DOHH2 (cell line): Measurements from ENCODE around the gene GJB2.

Experiments used
- H3F3A ChIP-seq: fragments of 200-600 bp; sonication (generic), shearing (Covaris generic); 2 replicates; pipeline ENCODE4 v1.6.0; 2016; ENCODE audit warnings: antibody characterized with exemption, mild to moderate bottlenecking; ENCODE audit not compliant: control insufficient read depth, insufficient read depth
- H3K27ac ChIP-seq: fragments of 200-600 bp; sonication (generic); 2 replicates; pipeline ENCODE4 v1.5.1; 2014; ENCODE audit warnings: low read depth, mild to moderate bottlenecking, low read length, moderate library complexity
- H3K27me3 ChIP-seq: fragments of 200-600 bp; sonication (generic); 2 replicates; pipeline ENCODE4 v1.6.1; 2014; ENCODE audit warnings: mild to moderate bottlenecking, low read length, mixed read lengths; ENCODE audit not compliant: control insufficient read depth
- H3K36me3 ChIP-seq: fragments of 200-600 bp; sonication (generic); 2 replicates; pipeline ENCODE4 v1.6.1; 2014; ENCODE audit warnings: mild to moderate bottlenecking, low read length, moderate library complexity, mixed read lengths; ENCODE audit not compliant: control insufficient read depth
- H3K4me1 ChIP-seq: fragments of 200-600 bp; sonication (generic); 2 replicates; pipeline ENCODE4 v1.6.1; 2014; ENCODE audit warnings: mild to moderate bottlenecking, low read length, mixed read lengths; ENCODE audit not compliant: control insufficient read depth
- H3K4me2 ChIP-seq: fragments of 200-600 bp; sonication (generic); 2 replicates; pipeline ENCODE4 v1.6.0; 2014; ENCODE audit warnings: mild to moderate bottlenecking, low read length, moderate library complexity
- H3K4me3 ChIP-seq: fragments of 200-600 bp; sonication (generic); 2 replicates; pipeline ENCODE4 v1.5.1; 2014; ENCODE audit warnings: mild to moderate bottlenecking, low read length, mixed read lengths
- H3K79me2 ChIP-seq: fragments of 200-600 bp; sonication (generic); 2 replicates; pipeline ENCODE4 v1.6.1; 2014; ENCODE audit warnings: mild to moderate bottlenecking, low read length, mixed read lengths; ENCODE audit not compliant: control insufficient read depth
- H3K9me2 ChIP-seq: fragments of 200-600 bp; sonication (generic); replicated peaks from 2 replicates; pipeline ENCODE4 v1.6.1; 2014; ENCODE audit warnings: mild to moderate bottlenecking, low read length, mixed read lengths; ENCODE audit not compliant: control insufficient read depth
- H3K9me3 ChIP-seq: fragments of 200-600 bp; sonication (generic); 2 replicates; pipeline ENCODE4 v1.6.1; 2014; ENCODE audit warnings: antibody characterized with exemption, low read length, mixed read lengths; ENCODE audit not compliant: control insufficient read depth, insufficient read depth
- H4K20me1 ChIP-seq: fragments of 200-600 bp; sonication (generic); 2 replicates; pipeline ENCODE4 v1.6.0; 2014; ENCODE audit warnings: low read depth, mild to moderate bottlenecking, antibody characterized with exemption, low read length, moderate library complexity; ENCODE audit not compliant: control insufficient read depth, insufficient read depth
- CTCF ChIP-seq: fragments of 200-600 bp; sonication (generic); IDR thresholded peaks from one replicate; pipeline ENCODE4 v1.5.1; 2014; ENCODE audit warnings: antibody characterized with exemption, mild to moderate bottlenecking, low read depth, low read length; ENCODE audit not compliant: poor library complexity, severe bottlenecking
- EZH2phosphoT487 ChIP-seq: fragments of 200-600 bp; sonication (generic); IDR thresholded peaks from 2 replicates; pipeline ENCODE4 v1.6.1; 2017; ENCODE audit warnings: borderline replicate concordance, mild to moderate bottlenecking, antibody characterized with exemption, low read length, moderate library complexity, mixed read lengths

The GJB2 gene

GRCh38 chr13:20193162-20193906 lies 596 bp upstream of the GJB2 start:
- H3K27me3 ChIP-seq, result peaks cover 69% of the 10 kb centered on the region

GRCh38 chr13:20192158-20192835 lies 441 bp downstream of the GJB2 start:
- peaks cover 62% of the 10 kb centered on the region for H3K27me3 ChIP-seq
- H3K4me1 ChIP-seq, result no peaks in the 10 kb centered on the region
- no peaks in the 10 kb centered on the region for H3K9me3 ChIP-seq
- H3K79me2 ChIP-seq, result no peaks in the 10 kb centered on the region
- no peaks in the 10 kb centered on the region for H3F3A ChIP-seq
- no peaks in the 10 kb centered on the region for H3K9me2 ChIP-seq
- H3K4me2 ChIP-seq, result no peak overlapping the region
- TF ChIP-seq EZH2phosphoT487 (peak; percentile 32), CTCF (no peak)
- H3K27ac ChIP-seq, result no peak overlapping the region
- no peak overlapping the region for H3K4me3 ChIP-seq
- no peaks in the 10 kb centered on the region for H3K36me3 ChIP-seq
- H4K20me1 ChIP-seq, result no peaks in the 10 kb centered on the region

More at GRCh38 chr13:20193162-20193906, 596 bp upstream of the GJB2 start:
- Histone ChIP-seq H3K79me2 (no peaks in the 10 kb centered on the region), H3K36me3 (no peaks in the 10 kb centered on the region), H4K20me1 (no peaks in the 10 kb centered on the region), H3K27ac (no peak overlapping the region), H3K9me3 (no peaks in the 10 kb centered on the region), H3K9me2 (no peaks in the 10 kb centered on the region), H3K4me2 (no peak overlapping the region), H3F3A (no peaks in the 10 kb centered on the region), H3K4me1 (no peaks in the 10 kb centered on the region), H3K4me3 (no peak overlapping the region)
- TF ChIP-seq CTCF (no peak), EZH2phosphoT487 (peak; percentile 26; the same call in 1 of the 2 replicates)

GRCh38 chr13:20191311-20192157 lies 1.2 kb downstream of the GJB2 start:
- H3F3A ChIP-seq, result no peaks in the 10 kb centered on the region
- H3K4me2 ChIP-seq, result no peak overlapping the region
- H3K4me1 ChIP-seq, result no peaks in the 10 kb centered on the region
- no peak for TF ChIP-seq CTCF
- TF ChIP-seq EZH2phosphoT487, result 0 out of 2 replicates have a peak, but pooled peaks have one; percentile 74
- no peaks in the 10 kb centered on the region for H3K9me2 ChIP-seq
- H3K79me2 ChIP-seq, result no peaks in the 10 kb centered on the region
- no peaks in the 10 kb centered on the region for H3K36me3 ChIP-seq
- no peak overlapping the region for H3K27ac ChIP-seq
- H3K4me3 ChIP-seq, result no peak overlapping the region
- H3K9me3 ChIP-seq, result no peaks in the 10 kb centered on the region
- H4K20me1 ChIP-seq, result no peaks in the 10 kb centered on the region
- peaks cover 58% of the 10 kb centered on the region for H3K27me3 ChIP-seq
